Measurements from ENCODE around the gene KCNJ10. TPM values are rescaled to one million over a fixed set of nuclear protein-coding genes. Genes with fewer than 3 reads are reported as not detected.

The KCNJ10 gene
- total RNA-seq, 1 donor from 2014 or later = not detected

GRCh38 chr1:159996653-159997052, 73.3 kb downstream of the KCNJ10 start:
- H3K9me3 Mint-ChIP-seq (ENCODE audit: unreplicated experiment) = no peaks in the 10 kb centered on the region
- H3K27me3 Mint-ChIP-seq (ENCODE audit: unreplicated experiment) = peaks cover 15% of the 10 kb centered on the region
- no peak for DNase-seq (ENCODE audit: extremely low spot score, unreplicated experiment)
- H3K27ac Mint-ChIP-seq (ENCODE audit: unreplicated experiment) = no peak overlapping the region
- peaks cover 7% of the 10 kb centered on the region for H3K4me1 Mint-ChIP-seq (ENCODE audit: unreplicated experiment)
- no peak overlapping the region for H3K4me3 Mint-ChIP-seq (ENCODE audit: unreplicated experiment)
- TF ChIP-seq CTCF (IDR thresholded peaks at IDR 0.05) = no peak
- no peaks in the 10 kb centered on the region for H3K36me3 Mint-ChIP-seq (ENCODE audit: unreplicated experiment)

- H3K27ac Mint-ChIP-seq (ENCODE audit: unreplicated experiment) = no peak overlapping the region
- peaks cover 25% of the 10 kb centered on the region for H3K27me3 Mint-ChIP-seq (ENCODE audit: unreplicated experiment)
- H3K4me1 Mint-ChIP-seq (ENCODE audit: unreplicated experiment) = peaks cover 7% of the 10 kb centered on the region
- H3K4me3 Mint-ChIP-seq (ENCODE audit: unreplicated experiment) = no peak overlapping the region
- no peaks in the 10 kb centered on the region for H3K9me3 Mint-ChIP-seq (ENCODE audit: unreplicated experiment)
- H3K36me3 Mint-ChIP-seq (ENCODE audit: unreplicated experiment) = no peaks in the 10 kb centered on the region
- no peak for DNase-seq (ENCODE audit: extremely low spot score, unreplicated experiment)
- TF ChIP-seq CTCF (IDR thresholded peaks at IDR 0.05) = no peak
Measured at GRCh38 chr1:159994896-159995295, 75.1 kb downstream of the KCNJ10 start.

GRCh38 chr1:159993911-159994310, 76.0 kb downstream of the KCNJ10 start:
- Mint-ChIP-seq H3K9me3 (ENCODE audit: unreplicated experiment) (no peaks in the 10 kb centered on the region), H3K4me3 (ENCODE audit: unreplicated experiment) (no peak overlapping the region), H3K36me3 (ENCODE audit: unreplicated experiment) (no peaks in the 10 kb centered on the region), H3K4me1 (ENCODE audit: unreplicated experiment) (peaks cover 7% of the 10 kb centered on the region), H3K27me3 (ENCODE audit: unreplicated experiment) (peaks cover 28% of the 10 kb centered on the region), H3K27ac (ENCODE audit: unreplicated experiment) (no peak overlapping the region)
- DNase-seq (ENCODE audit: extremely low spot score, unreplicated experiment) = no peak
- TF ChIP-seq CTCF (IDR thresholded peaks at IDR 0.05) = no peak

GRCh38 chr1:159992161-159992560, 77.8 kb downstream of the KCNJ10 start:
- no peak overlapping the region for H3K4me3 Mint-ChIP-seq (ENCODE audit: unreplicated experiment)
- peaks cover 38% of the 10 kb centered on the region for H3K27me3 Mint-ChIP-seq (ENCODE audit: unreplicated experiment)
- TF ChIP-seq CTCF (IDR thresholded peaks at IDR 0.05) = no peak
- H3K9me3 Mint-ChIP-seq (ENCODE audit: unreplicated experiment) = no peaks in the 10 kb centered on the region
- no peaks in the 10 kb centered on the region for H3K36me3 Mint-ChIP-seq (ENCODE audit: unreplicated experiment)
- no peak overlapping the region for H3K27ac Mint-ChIP-seq (ENCODE audit: unreplicated experiment)
- DNase-seq (ENCODE audit: extremely low spot score, unreplicated experiment) = peak; percentile 42
- peaks cover 7% of the 10 kb centered on the region for H3K4me1 Mint-ChIP-seq (ENCODE audit: unreplicated experiment)

- Mint-ChIP-seq H3K27me3 (ENCODE audit: unreplicated experiment) (peaks cover 42% of the 10 kb centered on the region), H3K36me3 (ENCODE audit: unreplicated experiment) (no peaks in the 10 kb centered on the region), H3K27ac (ENCODE audit: unreplicated experiment) (no peak overlapping the region), H3K4me1 (ENCODE audit: unreplicated experiment) (peaks cover 4% of the 10 kb centered on the region), H3K9me3 (ENCODE audit: unreplicated experiment) (no peaks in the 10 kb centered on the region), H3K4me3 (ENCODE audit: unreplicated experiment) (no peak overlapping the region)
- TF ChIP-seq CTCF (IDR thresholded peaks at IDR 0.05) = no peak
- DNase-seq (ENCODE audit: extremely low spot score, unreplicated experiment) = peak; percentile 15
Measured at GRCh38 chr1:159991513-159991912, 78.4 kb downstream of the KCNJ10 start.

All from osteocyte (in vitro differentiated cells).